ENCODE results near the gene PRRX2. TPM values are rescaled to one million over a fixed set of nuclear protein-coding genes. Genes with fewer than 3 reads are reported as not detected.
A peak's percentile ranks its signal among the peaks of the same experiment; 100 is the strongest.

PRRX2 gene
- total RNA-seq, 4 donors from 2014 or later, result 9.6 to 32.1 (median 14.9) TPM

- Histone ChIP-seq H3K36me3 (no peaks in the 10 kb centered on the region), H3K27me3 (peaks cover 0 to 8% of the 10 kb centered on the region in 2 donors), H3K27ac (no peak overlapping the region), H3K4me3 (no peak overlapping the region), H3K4me1 (peaks cover 0 to 30% (median 4%) of the 10 kb centered on the region in 4 donors), H3K9me3 (no peaks in the 10 kb centered on the region)
- no peak for DNase-seq (ENCODE audit: low spot score in 2 of 2)
- TF ChIP-seq CTCF (IDR thresholded peaks at IDR 0.05), result no peak
- no peak for TF ChIP-seq EP300 (IDR thresholded peaks at IDR 0.05)
- no peak for TF ChIP-seq POLR2A (IDR thresholded peaks at IDR 0.05)
- WGBS, 2 donors, result 69 to 84% methylated on average over 6 of the region's 6 CpGs
These were observed 43.3 kb downstream of the PRRX2 start for GRCh38 chr9:129708793-129709192.

GRCh38 chr9:129709438-129710168 is 44.2 kb downstream of the PRRX2 start:
- no peak overlapping the region for H3K27ac ChIP-seq
- H3K4me3 ChIP-seq, result no peak overlapping the region
- 73 to 74% methylated on average over 17 of the region's 17 CpGs for WGBS, 2 donors
- DNase-seq (ENCODE audit: low spot score in 2 of 2), result no peak
- no peaks in the 10 kb centered on the region for H3K36me3 ChIP-seq
- TF ChIP-seq EP300 (IDR thresholded peaks at IDR 0.05) (no peak), POLR2A (IDR thresholded peaks at IDR 0.05) (no peak), CTCF (IDR thresholded peaks at IDR 0.05) (no peak)
- peaks cover 0 to 28% (median 6%) of the 10 kb centered on the region in 4 donors for H3K4me1 ChIP-seq
- peaks cover 0 to 8% of the 10 kb centered on the region in 2 donors for H3K27me3 ChIP-seq
- H3K9me3 ChIP-seq, result no peaks in the 10 kb centered on the region

GRCh38 chr9:129710169-129710453 is 44.7 kb downstream of the PRRX2 start:
- peaks cover 0 to 28% (median 6%) of the 10 kb centered on the region in 4 donors for H3K4me1 ChIP-seq
- no peak overlapping the region for H3K27ac ChIP-seq
- H3K9me3 ChIP-seq, result no peaks in the 10 kb centered on the region
- no peaks in the 10 kb centered on the region for H3K36me3 ChIP-seq
- peaks cover 0 to 8% of the 10 kb centered on the region in 2 donors for H3K27me3 ChIP-seq
- no peak for TF ChIP-seq EP300 (IDR thresholded peaks at IDR 0.05)
- TF ChIP-seq CTCF (IDR thresholded peaks at IDR 0.05), result no peak
- TF ChIP-seq POLR2A (IDR thresholded peaks at IDR 0.05), result no peak
- H3K4me3 ChIP-seq, result no peak overlapping the region
- DNase-seq (ENCODE audit: low spot score in 2 of 2), result no peak
- 93 to 96% methylated on average over 3 of the region's 3 CpGs for WGBS, 2 donors

GRCh38 chr9:129712634-129713401 is 47.4 kb downstream of the PRRX2 start:
- H3K27me3 ChIP-seq, result peaks cover 0 to 8% of the 10 kb centered on the region in 2 donors
- DNase-seq (ENCODE audit: low spot score in 2 of 2), result no peak
- peak overlapping the region in 1 of 4 donors; percentile 12 for H3K4me3 ChIP-seq
- peak overlapping the region; percentile 47 to 83 (median 54) for H3K27ac ChIP-seq
- WGBS, 2 donors, result 23 to 41% methylated on average over 26 of the region's 26 CpGs
- TF ChIP-seq POLR2A (IDR thresholded peaks at IDR 0.05), result no peak
- TF ChIP-seq CTCF (IDR thresholded peaks at IDR 0.05), result no peak
- no peak for TF ChIP-seq EP300 (IDR thresholded peaks at IDR 0.05)
- H3K36me3 ChIP-seq, result no peaks in the 10 kb centered on the region
- H3K4me1 ChIP-seq, result peaks cover 0 to 28% (median 6%) of the 10 kb centered on the region in 4 donors
- H3K9me3 ChIP-seq, result no peaks in the 10 kb centered on the region

- peaks cover 0 to 8% of the 10 kb centered on the region in 2 donors for H3K27me3 ChIP-seq
- peak overlapping the region in 3 of 4 donors; percentile 50 to 83 (median 58) for H3K27ac ChIP-seq
- H3K4me1 ChIP-seq, result peaks cover 0 to 28% (median 6%) of the 10 kb centered on the region in 4 donors
- TF ChIP-seq EP300 (IDR thresholded peaks at IDR 0.05) (no peak), CTCF (IDR thresholded peaks at IDR 0.05) (no peak), POLR2A (IDR thresholded peaks at IDR 0.05) (no peak)
- H3K9me3 ChIP-seq, result no peaks in the 10 kb centered on the region
- H3K36me3 ChIP-seq, result no peaks in the 10 kb centered on the region
- DNase-seq (ENCODE audit: low spot score in 2 of 2), result no peak
- 91 to 95% methylated on average over 10 of the region's 10 CpGs for WGBS, 2 donors
- H3K4me3 ChIP-seq, result no peak overlapping the region
These were observed 47.9 kb downstream of the PRRX2 start for GRCh38 chr9:129713402-129713679.
